Stimulated activated CD4-positive, alpha-beta T cell treated with anti-CD3 and anti-CD28 coated beads, Interleukin-1b, Interleukin-23, amount 100 ng/mL, for 48 hours (primary cell): ENCODE data around the gene ICA1.
"Not testable (repeated sequence)": the region's sequence is repeated elsewhere in the genome, so short reads cannot be mapped to it uniquely, and the experiment has no call there.

Experiments
- DNase-seq: peaks from one replicate; pipeline ENCODE4 v3.0.0-alpha.2; 2020

The ICA1 gene

GRCh38 chr7:8260871-8261694 is 884 bp downstream of the ICA1 start:
- peak; percentile 6 for DNase-seq

DNA sequence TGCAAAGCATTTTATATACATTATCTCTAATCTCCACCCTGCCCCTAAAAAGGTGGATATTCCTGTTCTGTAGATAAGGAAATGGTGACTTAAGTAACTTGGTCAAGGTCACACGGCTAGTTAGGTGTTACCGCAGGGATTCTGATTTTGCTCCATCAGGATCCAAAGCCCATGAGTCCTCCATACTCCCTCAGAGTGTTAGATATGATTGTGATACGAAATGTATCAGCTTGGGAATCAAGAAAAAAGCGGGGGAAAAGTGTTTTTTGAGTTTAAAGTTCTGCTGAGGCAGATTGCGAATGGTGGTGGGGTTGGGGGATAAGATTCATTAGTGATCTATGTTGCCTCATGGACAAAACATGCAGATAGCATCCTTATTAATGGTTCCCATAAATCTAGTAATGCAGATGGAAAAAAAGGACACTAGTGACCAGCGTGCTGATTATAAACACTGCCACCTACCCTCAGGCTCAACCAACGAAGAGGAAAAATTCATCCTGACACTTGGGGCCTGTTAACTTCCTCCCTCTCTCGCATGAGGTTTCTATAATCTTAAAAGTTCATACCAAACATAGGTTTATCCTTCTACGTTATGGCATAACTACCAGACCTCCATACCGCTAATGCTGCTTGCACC is 2.3 kb downstream of the ICA1 start:
- no peak for DNase-seq

DNA sequence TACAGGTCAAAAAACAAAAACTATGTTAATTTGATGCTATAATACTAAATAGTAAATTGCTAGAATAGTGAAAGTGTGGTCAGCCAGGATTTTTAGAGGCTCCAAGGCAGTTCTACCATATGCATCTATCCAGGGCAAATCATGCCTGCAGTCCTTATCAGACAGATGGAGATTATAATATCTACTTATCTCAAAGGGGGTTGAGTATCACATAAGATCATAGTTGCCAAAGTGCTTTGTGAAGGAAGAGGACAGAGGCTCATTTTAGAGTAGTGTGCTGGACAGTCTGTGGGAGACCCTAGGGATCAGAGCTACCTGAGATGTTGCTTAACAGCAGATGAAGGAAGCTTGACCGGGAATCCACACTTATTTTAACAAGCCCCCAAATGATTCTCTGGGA is 3.2 kb downstream of the ICA1 start:
- DNase-seq: no peak

DNA sequence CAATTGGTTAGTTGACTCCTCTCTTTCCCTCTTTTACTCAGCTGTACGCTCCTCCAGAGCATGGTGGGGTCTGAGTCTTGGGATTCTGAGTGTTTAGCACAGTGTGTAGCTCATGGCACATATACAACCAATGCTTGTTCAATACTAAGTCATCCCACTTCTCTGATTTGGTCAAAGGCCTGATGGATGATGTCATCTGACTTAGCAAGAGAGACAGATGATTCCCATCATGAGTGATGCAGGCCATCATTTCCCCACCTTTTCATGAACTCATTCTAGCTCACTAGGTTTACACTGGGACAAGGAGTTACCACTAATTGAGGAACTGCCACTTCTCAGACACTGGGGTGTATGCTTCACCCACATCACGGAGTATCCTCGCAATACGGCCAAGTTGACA is 3.8 kb downstream of the ICA1 start:
- no peak for DNase-seq

DNA sequence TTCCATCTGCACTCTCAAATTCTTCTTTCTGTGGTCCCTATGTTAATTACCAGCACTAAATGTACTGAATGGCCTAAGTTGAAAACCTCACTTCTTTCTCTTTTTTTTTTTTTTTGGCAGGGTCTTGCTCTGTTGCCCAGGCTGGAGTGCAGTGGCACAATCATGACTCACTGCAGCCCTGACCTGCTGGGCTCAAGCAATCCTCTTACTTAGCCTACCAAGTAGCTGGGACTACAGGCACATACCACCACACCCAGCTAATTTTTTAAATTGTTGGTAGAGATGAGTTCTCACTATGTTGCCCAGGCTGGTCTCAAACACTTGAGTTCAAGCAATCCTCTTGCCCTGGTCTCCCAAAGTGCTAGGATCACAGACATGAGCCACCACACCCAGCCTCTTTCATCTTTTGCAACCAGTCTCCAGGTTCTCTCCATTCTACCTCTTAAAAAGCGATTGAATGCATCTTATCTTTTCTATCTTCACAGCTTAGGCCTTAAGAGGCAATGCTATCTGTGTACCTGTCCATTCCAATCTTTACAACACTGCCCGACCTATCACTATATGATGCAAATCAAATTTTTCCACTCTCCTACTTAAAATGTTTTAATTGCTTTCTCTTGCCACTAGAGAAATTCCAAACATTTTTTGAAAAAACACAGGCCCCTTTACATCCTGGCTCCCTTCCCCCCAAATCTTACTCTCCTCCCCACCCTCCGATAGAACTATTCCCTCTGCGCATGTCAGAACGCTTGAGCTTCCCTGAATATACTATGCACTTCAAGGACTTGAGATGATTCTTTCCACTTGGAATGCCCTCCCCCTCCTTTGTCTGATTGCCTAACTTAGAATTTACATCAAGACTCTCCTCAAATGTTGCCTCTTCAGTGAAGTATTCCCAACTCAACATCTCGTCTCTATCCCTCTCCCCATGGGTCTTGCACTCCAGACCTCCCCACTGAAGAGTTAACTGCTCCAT is 6.0 kb downstream of the ICA1 start:
- DNase-seq: no peak

DNA sequence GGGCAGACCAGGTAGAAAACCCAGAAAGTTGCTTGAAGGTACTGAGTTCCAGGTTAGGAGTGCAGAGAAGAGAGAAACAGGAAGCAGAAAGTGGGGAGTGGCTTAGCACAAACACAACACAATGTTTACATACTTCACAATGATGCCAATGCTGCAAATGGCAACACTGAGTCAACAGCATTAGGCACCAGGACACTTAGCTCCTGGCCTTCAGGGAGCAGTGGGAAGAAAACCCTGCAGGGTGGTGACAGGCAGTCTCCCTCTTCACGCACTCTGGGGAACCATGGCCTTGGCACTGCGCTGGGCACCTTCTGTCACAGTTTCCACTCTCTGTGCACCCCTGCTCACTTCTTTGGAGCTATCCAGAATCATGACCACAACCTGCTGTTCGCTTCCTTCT is 7.3 kb downstream of the ICA1 start:
- DNase-seq: no peak

- no peak for DNase-seq
These were observed 7.8 kb downstream of the ICA1 start for GRCh38 chr7:8254215-8254614.

- DNase-seq: no peak
These were observed 10.8 kb downstream of the ICA1 start for GRCh38 chr7:8251195-8251594.

GRCh38 chr7:8250547-8250946 is 11.4 kb downstream of the ICA1 start:
- no peak for DNase-seq

DNA sequence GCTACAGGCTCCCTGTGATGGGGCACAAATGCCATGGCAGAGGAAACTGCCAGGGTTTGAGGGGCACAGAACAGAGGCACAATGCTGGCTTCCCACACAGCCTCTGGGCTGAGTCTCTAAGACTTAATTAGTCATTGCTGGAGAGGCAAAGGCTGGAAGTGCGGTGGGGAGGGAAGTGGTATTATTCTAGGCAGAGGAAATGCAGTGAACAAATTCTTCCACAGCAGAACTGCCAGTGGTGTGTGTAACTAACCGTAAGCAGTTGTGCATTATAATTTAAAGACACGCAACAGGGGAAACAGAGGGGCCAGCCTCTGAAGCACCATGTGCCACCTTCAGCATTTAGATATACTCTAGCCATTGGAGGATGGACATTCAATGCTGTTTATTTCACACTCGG is 12.8 kb downstream of the ICA1 start:
- DNase-seq: no peak

- no peak for DNase-seq
These were observed 15.9 kb downstream of the ICA1 start for GRCh38 chr7:8246020-8246419.

DNA sequence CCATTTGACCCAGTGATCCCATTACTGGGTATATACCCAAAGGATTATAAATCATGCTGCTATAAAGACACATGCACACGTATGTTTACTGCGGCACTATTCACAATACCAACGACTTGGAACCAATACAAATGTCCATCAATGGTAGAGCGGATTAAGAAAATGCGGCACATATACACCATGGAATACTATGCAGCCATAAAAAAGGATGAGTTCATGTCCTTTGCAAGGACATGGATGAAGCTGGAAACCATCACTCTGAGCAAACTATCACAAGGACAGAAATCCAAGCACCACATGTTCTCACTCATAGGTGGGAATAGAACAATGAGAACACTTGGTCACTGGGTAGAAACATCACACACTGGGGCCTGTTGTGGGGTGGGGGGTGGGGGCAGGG is 16.9 kb downstream of the ICA1 start:
- not testable (repeated sequence) for DNase-seq

- DNase-seq: not testable (repeated sequence)
These were observed 18.9 kb downstream of the ICA1 start for GRCh38 chr7:8243059-8243458.

DNA sequence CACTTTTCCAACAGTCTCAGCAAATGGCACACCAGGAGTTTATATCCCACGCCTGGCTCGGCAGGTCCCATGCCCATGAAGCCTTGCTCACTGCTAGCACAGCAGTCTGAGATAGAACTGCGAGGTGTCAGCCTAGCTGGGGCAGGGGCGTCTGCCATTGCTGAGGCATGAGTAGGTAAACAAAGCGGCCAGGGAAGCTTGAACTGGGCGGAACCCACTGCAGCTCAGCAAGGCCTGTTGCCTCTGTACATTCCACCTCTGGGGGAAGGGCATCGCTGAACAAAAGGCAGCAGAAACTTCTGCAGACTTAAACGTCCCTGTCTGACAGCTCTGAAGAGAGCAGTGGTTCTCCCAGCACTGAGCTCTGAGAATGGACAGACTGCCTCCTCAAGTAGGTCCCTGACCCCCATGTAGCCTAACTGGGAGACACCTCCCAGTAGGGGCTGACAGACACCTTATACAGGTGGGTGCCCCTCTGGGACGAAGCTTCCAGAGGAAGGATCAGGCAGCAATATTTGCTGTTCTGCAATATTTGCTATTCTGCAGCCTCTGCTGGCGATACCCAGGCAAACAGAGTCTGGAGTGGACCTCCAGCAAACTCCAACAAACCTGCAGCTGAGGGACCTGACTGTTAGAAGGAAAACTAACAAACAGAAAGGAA is 22.1 kb downstream of the ICA1 start:
- not testable (repeated sequence) for DNase-seq

DNA sequence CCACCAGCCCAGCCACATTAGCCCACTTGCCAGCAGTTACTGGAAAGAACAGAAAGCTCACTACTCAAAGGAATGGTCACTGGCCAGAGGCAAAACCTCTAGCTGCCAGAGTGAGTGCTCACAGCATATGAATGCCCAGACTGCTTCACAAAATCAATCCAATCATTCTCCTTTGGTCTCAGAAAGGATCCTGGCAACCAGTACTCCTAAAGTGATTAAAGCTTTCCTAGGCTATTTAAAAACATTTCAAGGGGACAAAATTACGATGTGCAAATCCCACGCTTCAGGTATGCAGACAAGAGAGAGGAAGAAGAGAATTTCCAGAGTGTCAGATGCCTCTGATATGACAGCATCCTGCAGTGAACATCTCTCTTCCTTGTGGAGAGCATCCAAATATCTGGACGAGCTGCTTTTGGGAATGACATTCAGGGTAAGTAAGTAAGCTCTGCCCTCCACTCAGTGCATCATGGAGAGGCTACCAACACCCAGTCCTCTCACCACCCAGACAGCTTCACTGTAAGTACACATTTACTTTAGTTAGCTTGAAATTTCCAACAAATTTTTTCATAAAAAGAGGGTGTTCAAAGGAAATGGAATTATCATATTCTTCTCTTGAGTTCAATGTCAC is 25.1 kb downstream of the ICA1 start:
- DNase-seq: no peak

DNA sequence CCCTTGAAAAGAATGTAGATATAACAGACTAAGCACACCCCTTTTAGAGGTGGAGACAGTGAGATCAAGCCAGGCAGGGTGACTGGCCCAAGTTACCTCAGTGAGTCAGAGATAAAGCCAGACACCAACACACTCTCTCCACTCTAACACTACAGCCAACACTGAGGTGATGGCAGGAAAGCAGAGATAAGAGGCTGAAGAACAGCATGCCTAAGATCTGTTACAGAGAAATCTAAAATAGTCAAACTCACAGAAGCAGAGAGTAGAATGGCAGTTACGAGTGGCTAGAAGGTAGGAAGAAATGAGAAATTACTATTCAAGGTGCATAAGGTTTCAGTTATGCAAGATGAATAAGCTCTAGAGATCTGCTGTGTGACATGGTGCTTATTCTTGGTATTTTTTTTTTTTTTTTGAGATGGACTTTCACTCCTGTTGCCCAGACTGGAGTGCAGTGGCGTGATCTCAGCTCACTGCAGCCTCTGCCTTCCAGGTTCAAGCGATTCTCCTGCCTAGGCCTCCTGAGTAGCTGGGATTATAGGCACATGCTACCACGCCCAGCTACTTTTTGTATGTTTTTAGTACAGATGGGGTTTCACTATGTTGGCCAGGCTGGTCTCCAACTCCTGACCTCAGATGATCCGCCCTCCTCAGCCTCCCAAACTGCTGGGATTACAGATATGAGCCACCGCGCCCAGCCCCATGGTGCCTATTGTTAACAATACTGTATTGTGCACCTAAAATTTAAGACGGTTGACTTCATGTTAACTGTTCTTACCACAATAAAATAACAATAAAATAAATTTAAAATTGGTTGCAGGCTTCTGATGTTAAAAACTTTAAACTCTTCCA is 28.7 kb downstream of the ICA1 start:
- DNase-seq: peak; percentile 10

GRCh38 chr7:8229927-8230326 is 32.0 kb downstream of the ICA1 start:
- no peak for DNase-seq

DNA sequence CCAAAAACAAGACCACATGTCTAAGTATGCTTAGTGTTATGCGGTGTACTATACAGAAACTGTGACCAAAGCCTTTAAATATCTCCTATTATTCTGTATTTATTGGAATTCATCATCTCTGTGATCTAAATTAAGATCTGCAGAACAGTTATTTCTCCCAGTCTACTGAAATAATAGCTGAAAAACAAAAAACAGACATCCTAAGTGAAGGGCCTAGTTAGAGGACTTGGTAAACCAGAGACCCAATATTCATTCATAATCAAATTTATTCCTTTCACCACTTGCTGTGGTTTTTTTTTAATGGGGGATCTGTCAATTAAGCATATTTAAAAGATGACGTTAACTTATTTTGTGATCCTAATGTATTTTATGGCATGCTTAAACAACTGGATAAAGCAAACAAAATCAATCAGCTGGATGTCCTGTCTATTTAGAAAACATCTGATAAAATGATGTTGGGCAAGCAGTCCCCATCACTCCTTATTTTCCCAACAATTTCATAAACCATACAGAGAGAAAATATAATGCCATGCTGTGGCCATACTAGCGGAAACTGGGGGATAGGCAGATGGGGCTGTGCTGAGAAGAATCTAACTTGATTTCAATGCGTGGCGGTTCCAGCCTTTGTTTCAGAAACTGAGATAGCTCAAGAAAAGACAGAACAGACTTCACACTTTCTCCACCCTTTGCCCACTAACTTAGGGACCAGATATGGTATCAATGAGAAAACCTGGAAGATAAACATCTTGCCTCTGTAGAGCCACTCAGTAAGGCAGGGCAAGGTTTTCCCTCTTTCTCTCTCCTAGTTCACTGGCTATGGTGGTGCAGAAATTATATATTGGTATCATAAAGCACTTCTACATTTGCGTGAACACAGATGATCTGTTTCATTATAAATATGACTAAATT is 32.9 kb downstream of the ICA1 start:
- DNase-seq: no peak

GRCh38 chr7:8228068-8228467 is 33.9 kb downstream of the ICA1 start:
- DNase-seq: no peak

DNA sequence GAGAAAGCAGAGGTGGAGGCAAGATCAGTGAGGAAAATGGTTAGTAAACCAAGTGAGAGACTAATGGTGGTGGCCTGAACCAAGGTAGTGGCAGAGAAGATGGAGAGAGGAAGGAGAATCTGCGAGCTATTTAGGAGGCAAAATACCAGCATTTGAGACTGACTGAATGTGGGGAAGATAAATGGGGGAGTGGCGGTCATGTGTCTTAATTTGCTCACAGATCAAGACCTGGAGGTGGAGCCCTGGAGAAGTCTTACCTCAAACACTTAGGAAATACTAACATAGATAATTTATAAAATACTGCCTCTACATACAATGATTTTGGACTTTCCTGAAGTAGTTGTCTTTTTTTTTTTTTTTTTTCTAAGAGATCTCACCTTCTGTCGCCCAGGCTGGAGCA is 34.7 kb downstream of the ICA1 start:
- no peak for DNase-seq
